ENCODE measurements around the gene LMF1. TPM values are rescaled to one million over a fixed set of nuclear protein-coding genes. Genes with fewer than 3 reads are reported as not detected.
A peak's percentile ranks its signal among the peaks of the same experiment; 100 is the strongest.

Gene LMF1
- total and polyA plus RNA-seq, 9 of the 15 experiments (the other 6 are each of a cell fraction or from before 2014, with no cell fraction given): 0.11 to 1.6 (median 0.55) TPM; not detected in 1

DNA sequence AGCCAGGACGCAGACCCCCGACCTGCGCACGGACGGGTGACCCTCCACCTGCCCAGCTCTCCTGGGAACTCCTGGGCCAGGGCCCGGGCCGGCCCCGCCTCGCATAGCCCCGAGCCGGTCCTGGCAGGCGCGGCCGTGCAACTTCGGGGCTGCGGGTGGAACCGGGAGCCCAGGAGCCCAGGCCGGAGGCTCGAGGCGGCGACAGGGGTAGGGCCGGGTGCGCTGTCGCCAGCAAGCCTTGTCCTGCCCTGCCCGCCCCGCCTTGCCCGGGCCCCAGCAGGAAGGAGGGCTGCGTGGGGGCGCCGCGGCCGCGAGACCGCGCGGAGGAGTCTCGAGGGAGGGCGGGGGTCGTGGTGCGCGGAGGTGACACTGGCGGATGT lies 408 bp downstream of the LMF1 start (continued):
- TF ChIP-seq, protein P1, sequence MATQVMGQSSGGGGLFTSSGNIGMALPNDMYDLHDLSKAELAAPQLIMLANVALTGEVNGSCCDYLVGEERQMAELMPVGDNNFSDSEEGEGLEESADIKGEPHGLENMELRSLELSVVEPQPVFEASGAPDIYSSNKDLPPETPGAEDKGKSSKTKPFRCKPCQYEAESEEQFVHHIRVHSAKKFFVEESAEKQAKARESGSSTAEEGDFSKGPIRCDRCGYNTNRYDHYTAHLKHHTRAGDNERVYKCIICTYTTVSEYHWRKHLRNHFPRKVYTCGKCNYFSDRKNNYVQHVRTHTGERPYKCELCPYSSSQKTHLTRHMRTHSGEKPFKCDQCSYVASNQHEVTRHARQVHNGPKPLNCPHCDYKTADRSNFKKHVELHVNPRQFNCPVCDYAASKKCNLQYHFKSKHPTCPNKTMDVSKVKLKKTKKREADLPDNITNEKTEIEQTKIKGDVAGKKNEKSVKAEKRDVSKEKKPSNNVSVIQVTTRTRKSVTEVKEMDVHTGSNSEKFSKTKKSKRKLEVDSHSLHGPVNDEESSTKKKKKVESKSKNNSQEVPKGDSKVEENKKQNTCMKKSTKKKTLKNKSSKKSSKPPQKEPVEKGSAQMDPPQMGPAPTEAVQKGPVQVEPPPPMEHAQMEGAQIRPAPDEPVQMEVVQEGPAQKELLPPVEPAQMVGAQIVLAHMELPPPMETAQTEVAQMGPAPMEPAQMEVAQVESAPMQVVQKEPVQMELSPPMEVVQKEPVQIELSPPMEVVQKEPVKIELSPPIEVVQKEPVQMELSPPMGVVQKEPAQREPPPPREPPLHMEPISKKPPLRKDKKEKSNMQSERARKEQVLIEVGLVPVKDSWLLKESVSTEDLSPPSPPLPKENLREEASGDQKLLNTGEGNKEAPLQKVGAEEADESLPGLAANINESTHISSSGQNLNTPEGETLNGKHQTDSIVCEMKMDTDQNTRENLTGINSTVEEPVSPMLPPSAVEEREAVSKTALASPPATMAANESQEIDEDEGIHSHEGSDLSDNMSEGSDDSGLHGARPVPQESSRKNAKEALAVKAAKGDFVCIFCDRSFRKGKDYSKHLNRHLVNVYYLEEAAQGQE (IDR thresholded peaks at IDR 0.05; ENCODE audit: borderline replicate concordance): no peak
- TF ChIP-seq, protein P1 (CRISPR knock-in tag; IDR thresholded peaks at IDR 0.05; ENCODE audit: low read depth): no peak
- TF ChIP-seq, protein P2, sequence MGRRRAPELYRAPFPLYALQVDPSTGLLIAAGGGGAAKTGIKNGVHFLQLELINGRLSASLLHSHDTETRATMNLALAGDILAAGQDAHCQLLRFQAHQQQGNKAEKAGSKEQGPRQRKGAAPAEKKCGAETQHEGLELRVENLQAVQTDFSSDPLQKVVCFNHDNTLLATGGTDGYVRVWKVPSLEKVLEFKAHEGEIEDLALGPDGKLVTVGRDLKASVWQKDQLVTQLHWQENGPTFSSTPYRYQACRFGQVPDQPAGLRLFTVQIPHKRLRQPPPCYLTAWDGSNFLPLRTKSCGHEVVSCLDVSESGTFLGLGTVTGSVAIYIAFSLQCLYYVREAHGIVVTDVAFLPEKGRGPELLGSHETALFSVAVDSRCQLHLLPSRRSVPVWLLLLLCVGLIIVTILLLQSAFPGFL (CRISPR knock-in tag; IDR thresholded peaks at IDR 0.05): no peak
- no peak for TF ChIP-seq MTA2 (IDR thresholded peaks at IDR 0.05; ENCODE audit: low read depth)
- no peak for TF ChIP-seq THRAP3 (IDR thresholded peaks at IDR 0.05; ENCODE audit: borderline replicate concordance)
- TF ChIP-seq U2AF1 (optimal IDR thresholded peaks at IDR 0.05; ENCODE audit: low read depth, low read length): peak; percentile 25
- TF ChIP-seq TCF3 (CRISPR knock-in tag; IDR thresholded peaks at IDR 0.05): no peak
- no peak for TF ChIP-seq BRCA1 (IDR thresholded peaks at IDR 0.05)
- TF ChIP-seq BRCA1 (CRISPR knock-in tag; IDR thresholded peaks at IDR 0.05): no peak
- no peak for TF ChIP-seq SLC30A9 (CRISPR knock-in tag; IDR thresholded peaks at IDR 0.05)
- 0 out of 2 replicates have a peak, but pooled peaks have one; percentile 55 for TF ChIP-seq RBM34 (IDR thresholded peaks at IDR 0.05; ENCODE audit: borderline replicate concordance, insufficient read depth, low read length)
- TF ChIP-seq, protein P3, sequence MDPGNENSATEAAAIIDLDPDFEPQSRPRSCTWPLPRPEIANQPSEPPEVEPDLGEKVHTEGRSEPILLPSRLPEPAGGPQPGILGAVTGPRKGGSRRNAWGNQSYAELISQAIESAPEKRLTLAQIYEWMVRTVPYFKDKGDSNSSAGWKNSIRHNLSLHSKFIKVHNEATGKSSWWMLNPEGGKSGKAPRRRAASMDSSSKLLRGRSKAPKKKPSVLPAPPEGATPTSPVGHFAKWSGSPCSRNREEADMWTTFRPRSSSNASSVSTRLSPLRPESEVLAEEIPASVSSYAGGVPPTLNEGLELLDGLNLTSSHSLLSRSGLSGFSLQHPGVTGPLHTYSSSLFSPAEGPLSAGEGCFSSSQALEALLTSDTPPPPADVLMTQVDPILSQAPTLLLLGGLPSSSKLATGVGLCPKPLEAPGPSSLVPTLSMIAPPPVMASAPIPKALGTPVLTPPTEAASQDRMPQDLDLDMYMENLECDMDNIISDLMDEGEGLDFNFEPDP (CRISPR knock-in tag; IDR thresholded peaks at IDR 0.05): no peak
- TF ChIP-seq GABPB1 (CRISPR knock-in tag; IDR thresholded peaks at IDR 0.05): peak; percentile 65; the same call in 1 of the 2 replicates
- TF ChIP-seq TARDBP (IDR thresholded peaks at IDR 0.05): no peak
- no peak for TF ChIP-seq BRD4 (IDR thresholded peaks at IDR 0.05)
- no peak for TF ChIP-seq ZNF143 (CRISPR knock-in tag; IDR thresholded peaks at IDR 0.05)
- no peak for TF ChIP-seq YY1 (IDR thresholded peaks at IDR 0.05; ENCODE audit: borderline replicate concordance in 1 of 3, control insufficient read depth in 1 of 3, extremely low read depth in 1 of 3, insufficient read depth in 3 of 3, insufficient read length in 1 of 3, insufficient replicate concordance in 2 of 3, low read depth in 1 of 3, low read length in 2 of 3)
- no peak for TF ChIP-seq IRF2 (CRISPR knock-in tag; IDR thresholded peaks at IDR 0.05)
- TF ChIP-seq ZNF586 (CRISPR knock-in tag; conservative IDR thresholded peaks at IDR 0.05): no peak
- no peak for TF ChIP-seq KHSRP (IDR thresholded peaks at IDR 0.05)
- no peak for TF ChIP-seq ZNF785 (CRISPR knock-in tag; IDR thresholded peaks at IDR 0.05)

All from K562 (cell line).